GM12892 (cell line): Measurements from ENCODE around the gene CDKL2.

ENCODE experiments used
- POLR2A ChIP-seq: IDR thresholded peaks from 2 replicates; pipeline ENCODE4 v1.6.1; 2011; ENCODE audit warnings: low read depth, low read length, control low read depth
- POLR2AphosphoS5 ChIP-seq: IDR thresholded peaks from 2 replicates; pipeline ENCODE4 v1.6.1; 2011; ENCODE audit warnings: low read depth, low read length, control low read depth

DNA sequence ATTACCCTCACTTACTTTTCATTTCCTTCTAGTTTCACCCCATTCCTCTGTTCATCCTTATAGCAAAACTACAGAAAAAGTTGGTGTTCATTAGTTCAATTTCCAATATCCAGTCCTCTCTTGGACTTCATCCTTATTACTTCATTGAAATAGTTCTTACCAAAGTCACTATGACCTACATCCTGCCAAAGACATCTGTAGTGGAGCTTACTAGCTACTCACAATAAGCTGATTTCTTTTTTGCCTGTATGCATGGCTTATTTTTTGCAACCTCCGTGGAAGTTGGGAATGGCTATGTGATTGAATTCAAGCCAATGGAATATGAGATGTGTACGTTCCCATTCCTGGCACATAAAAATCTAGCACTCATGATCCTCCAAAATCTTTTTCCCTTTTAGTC is 4.6 kb upstream of the CDKL2 start:
- TF ChIP-seq POLR2AphosphoS5 = no peak
- no peak for TF ChIP-seq POLR2A
